GM19438 (cell line): ENCODE data around the gene TNNI3K.

Experiments used
- ATAC-seq: cut with Tn5 transposase; IDR thresholded peaks from one replicate; pipeline ENCODE4 v1.9.1; 2021; ENCODE audit warnings: low read depth; ENCODE audit not compliant: unreplicated experiment

TNNI3K gene

GRCh38 chr1:74286414-74286813 lies 51.2 kb downstream of the TNNI3K start:
- ATAC-seq = no peak

- ATAC-seq = no peak
These were observed 79.3 kb downstream of the TNNI3K start for GRCh38 chr1:74314438-74314837.

GRCh38 chr1:74316302-74316701 lies 81.1 kb downstream of the TNNI3K start:
- no peak for ATAC-seq

GRCh38 chr1:74317663-74318062 lies 82.5 kb downstream of the TNNI3K start:
- ATAC-seq = no peak

- ATAC-seq = no peak
These were observed 88.8 kb downstream of the TNNI3K start for GRCh38 chr1:74323937-74324473.

GRCh38 chr1:74324684-74325448 lies 89.7 kb downstream of the TNNI3K start:
- no peak for ATAC-seq

- no peak for ATAC-seq
These were observed 93.7 kb downstream of the TNNI3K start for GRCh38 chr1:74328851-74329250.

GRCh38 chr1:74333244-74333643 lies 98.1 kb downstream of the TNNI3K start:
- no peak for ATAC-seq

GRCh38 chr1:74334147-74334546 lies 99.0 kb downstream of the TNNI3K start:
- no peak for ATAC-seq

GRCh38 chr1:74340656-74341055 lies 105.5 kb downstream of the TNNI3K start:
- ATAC-seq = no peak

- ATAC-seq = no peak
These were observed 106.6 kb downstream of the TNNI3K start for GRCh38 chr1:74341702-74342339.

GRCh38 chr1:74343216-74343615 lies 108.0 kb downstream of the TNNI3K start:
- ATAC-seq = no peak

GRCh38 chr1:74344387-74344786 lies 109.2 kb downstream of the TNNI3K start:
- ATAC-seq = no peak

GRCh38 chr1:74356493-74356892 lies 121.3 kb downstream of the TNNI3K start:
- ATAC-seq = no peak

GRCh38 chr1:74357150-74357549 lies 122.0 kb downstream of the TNNI3K start:
- ATAC-seq = no peak

GRCh38 chr1:74357756-74358155 lies 122.6 kb downstream of the TNNI3K start:
- no peak for ATAC-seq

- ATAC-seq = no peak
These were observed 127.5 kb downstream of the TNNI3K start for GRCh38 chr1:74362691-74363090.

- ATAC-seq = no peak
These were observed 128.0 kb downstream of the TNNI3K start for GRCh38 chr1:74363220-74363619.

GRCh38 chr1:74367175-74367813 lies 132.1 kb downstream of the TNNI3K start:
- ATAC-seq = no peak

- no peak for ATAC-seq
These were observed 133.1 kb downstream of the TNNI3K start for GRCh38 chr1:74368335-74368734.

GRCh38 chr1:74375376-74375775 lies 140.2 kb downstream of the TNNI3K start:
- no peak for ATAC-seq
